K562 (cell line): ENCODE measurements around the gene GRIN1. TPM values are rescaled to one million over a fixed set of nuclear protein-coding genes. Genes with fewer than 3 reads are reported as not detected.

ENCODE experiments used
- BCL6 ChIP-seq: fragments of 250-450 bp; sonication (Bioruptor Pico); IDR thresholded peaks from 2 replicates; pipeline ENCODE4 v1.4.0; 2020
- CHD4 ChIP-seq: fragments of 200-600 bp; sonication (generic); IDR thresholded peaks from 3 replicates; pipeline ENCODE4 v1.6.1; 2012; ENCODE audit warnings: low read depth, mild to moderate bottlenecking, mixed read lengths, low read length, inconsistent platforms; ENCODE audit not compliant: insufficient read depth, insufficient replicate concordance, poor library complexity, severe bottlenecking
- E2F3 ChIP-seq: fragments of 250-450 bp; sonication (Bioruptor Pico); IDR thresholded peaks from 2 replicates; pipeline ENCODE4 v1.4.0; 2020; ENCODE audit warnings: mild to moderate bottlenecking
- HNRNPLL ChIP-seq: fragments of 200-400 bp; formaldehyde crosslinking; IDR thresholded peaks from 2 replicates; pipeline ENCODE4 v1.6.1; 2017; ENCODE audit warnings: low read length, low read depth, mild to moderate bottlenecking; ENCODE audit not compliant: poor library complexity, severe bottlenecking
- MEF2D ChIP-seq: conservative IDR thresholded peaks from 2 replicates; pipeline ENCODE4 v1.6.1; 2016; ENCODE audit warnings: low read depth, missing genetic modification characterization, missing compliant biosample characterization
- NRF1 ChIP-seq, 2 experiments: fragments of 450-650 bp; IDR thresholded peaks in 1 of 2; conservative IDR thresholded peaks in 1 of 2; 2 replicates each; pipeline ENCODE4 v1.6.1; 2014; ENCODE audit warnings: mild to moderate bottlenecking in 2 of 2
- SAFB2 ChIP-seq: fragments of 200-400 bp; formaldehyde crosslinking; IDR thresholded peaks from 2 replicates; pipeline ENCODE4 v1.6.1; 2018; ENCODE audit warnings: borderline replicate concordance, low read length, low read depth, moderate library complexity; ENCODE audit not compliant: severe bottlenecking
- U2AF1 ChIP-seq: fragments of 200-400 bp; formaldehyde crosslinking; optimal IDR thresholded peaks from 2 replicates; pipeline ENCODE3; 2017; ENCODE audit warnings: mild to moderate bottlenecking, low read depth, low read length, moderate library complexity
- ZFX ChIP-seq: sonication (generic); formaldehyde crosslinking; IDR thresholded peaks from 2 replicates; pipeline ENCODE4 v1.8.0; 2022; ENCODE audit warnings: mild to moderate bottlenecking, missing genetic modification reagents, moderate library complexity
- ZNF121 ChIP-seq: sonication (generic); formaldehyde crosslinking; conservative IDR thresholded peaks from 2 replicates; pipeline ENCODE4 v1.8.0; 2022; ENCODE audit warnings: missing genetic modification reagents
- ZNF124 ChIP-seq: sonication (generic); formaldehyde crosslinking; IDR thresholded peaks from 2 replicates; pipeline ENCODE4 v1.8.1; 2022; ENCODE audit warnings: missing genetic modification reagents
- polyA plus RNA-seq, 8 experiments: library from polyadenylated mRNA; depleted of rRNA in 4 of 8; stranded (reverse) in 5 of 8; unstranded in 3 of 8; fragments of >200 nt; fragmentation: Nextera tagmentation in 2 of 8; fragmentation: Illumina TruSeq in 1 of 8; extraction: Ambion mirVana in 2 of 8; extraction: Trizol in 1 of 8; gene quantifications; 2 replicates each; pipeline versions ENCODE4 v1.2.1 to v1.2.3, GENCODE V29; 2011 to 2014; ENCODE audit warnings: inconsistent platforms in 1 of 8, missing spikeins in 1 of 8
- total RNA-seq, 7 experiments: library from RNA; depleted of rRNA in 6 of 7; stranded (reverse); fragments of >200 nt in 6 of 7; fragmentation: Illumina TruSeq in 2 of 7; extraction: Trizol in 2 of 7; gene quantifications; 2 replicates each; pipeline versions ENCODE4 v1.2.1 to v1.2.3, GENCODE V29; 2011 to 2021; ENCODE audit warnings: low replicate concordance in 1 of 7
- TF ChIP-seq, protein P1 (sequence below): sonication (generic); formaldehyde crosslinking; IDR thresholded peaks from 2 replicates; pipeline ENCODE4 v1.8.0; 2022; ENCODE audit warnings: mild to moderate bottlenecking, low read depth, missing genetic modification reagents
- TF ChIP-seq, protein P2 (sequence below): fragments of 450-650 bp; IDR thresholded peaks from 2 replicates; pipeline ENCODE4 v1.6.1; 2017; ENCODE audit warnings: antibody characterized with exemption, mild to moderate bottlenecking
- TF ChIP-seq, protein P3 (sequence below): fragments of 450-650 bp; IDR thresholded peaks from 2 replicates; pipeline ENCODE4 v1.6.1; 2017; ENCODE audit warnings: antibody characterized with exemption
- TF ChIP-seq, protein P4 (sequence below): IDR thresholded peaks from 3 replicates; pipeline ENCODE4 v1.6.1; 2011; ENCODE audit warnings: borderline replicate concordance, mild to moderate bottlenecking, moderate library complexity; ENCODE audit not compliant: insufficient read length; ENCODE audit errors: extremely low read depth

The GRIN1 gene
- total and polyA plus RNA-seq, 9 of the 15 experiments (the other 6 are each of a cell fraction or from before 2014, with no cell fraction given) = 0.03 to 0.35 (median 0.16) TPM; not detected in 6

DNA sequence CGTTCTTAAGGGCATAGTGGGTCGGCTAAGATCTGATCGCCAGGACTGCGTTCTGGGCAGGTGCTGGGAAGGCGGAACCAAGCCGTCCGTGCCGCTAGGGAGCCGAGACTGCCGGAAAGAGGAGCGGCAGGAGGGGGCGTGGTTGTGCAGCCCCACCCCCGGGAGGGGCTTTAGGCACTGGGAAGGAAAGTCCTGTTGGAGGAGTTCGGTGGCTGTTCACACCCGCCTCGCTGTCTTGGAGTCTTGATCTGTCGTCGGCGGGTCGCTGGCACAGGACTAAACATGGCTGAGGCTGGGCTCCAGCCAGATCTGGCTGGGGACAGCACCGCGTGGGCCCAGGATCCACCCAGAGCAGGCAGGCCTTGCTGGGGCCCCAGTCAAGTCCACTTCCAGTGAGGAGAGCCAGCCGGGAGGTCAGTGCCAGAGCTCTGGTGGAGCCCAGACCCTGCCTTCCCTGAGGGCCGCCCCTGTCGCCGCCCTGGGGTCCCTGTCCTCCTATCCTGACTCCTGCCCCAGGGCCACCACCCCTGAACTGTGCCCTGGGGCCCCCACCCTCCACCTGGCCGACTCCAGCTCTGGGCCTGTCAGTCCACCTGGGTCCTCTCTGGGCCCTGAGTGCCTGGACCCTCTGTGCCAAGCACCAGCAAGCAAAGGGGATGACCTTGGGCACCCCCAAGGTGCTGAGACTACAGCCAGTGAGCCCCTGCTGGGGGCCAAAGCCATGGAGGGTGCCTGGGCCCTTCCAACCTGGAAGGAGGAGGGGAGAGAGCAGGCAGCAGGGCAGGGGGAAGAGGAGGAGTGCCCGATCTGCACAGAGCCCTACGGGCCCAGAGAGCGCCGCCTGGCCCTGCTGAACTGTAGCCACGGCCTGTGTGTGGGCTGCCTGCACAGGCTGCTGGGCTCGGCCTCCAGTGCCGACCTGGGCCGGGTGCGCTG, 78.6 kb downstream of the GRIN1 start (continued):
- TF ChIP-seq, protein P1, sequence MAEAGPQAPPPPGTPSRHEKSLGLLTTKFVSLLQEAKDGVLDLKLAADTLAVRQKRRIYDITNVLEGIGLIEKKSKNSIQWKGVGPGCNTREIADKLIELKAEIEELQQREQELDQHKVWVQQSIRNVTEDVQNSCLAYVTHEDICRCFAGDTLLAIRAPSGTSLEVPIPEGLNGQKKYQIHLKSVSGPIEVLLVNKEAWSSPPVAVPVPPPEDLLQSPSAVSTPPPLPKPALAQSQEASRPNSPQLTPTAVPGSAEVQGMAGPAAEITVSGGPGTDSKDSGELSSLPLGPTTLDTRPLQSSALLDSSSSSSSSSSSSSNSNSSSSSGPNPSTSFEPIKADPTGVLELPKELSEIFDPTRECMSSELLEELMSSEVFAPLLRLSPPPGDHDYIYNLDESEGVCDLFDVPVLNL (CRISPR knock-in tag) = no peak
- no peak for TF ChIP-seq ZNF124 (CRISPR knock-in tag)
- peak; percentile 58 to 59; a peak in 3 of 4 replicates for TF ChIP-seq NRF1 (conservative IDR thresholded peaks at IDR 0.05 in 1 of 2, IDR thresholded peaks at IDR 0.05 in 1 of 2)
- no peak for TF ChIP-seq SAFB2
- TF ChIP-seq, protein P2, sequence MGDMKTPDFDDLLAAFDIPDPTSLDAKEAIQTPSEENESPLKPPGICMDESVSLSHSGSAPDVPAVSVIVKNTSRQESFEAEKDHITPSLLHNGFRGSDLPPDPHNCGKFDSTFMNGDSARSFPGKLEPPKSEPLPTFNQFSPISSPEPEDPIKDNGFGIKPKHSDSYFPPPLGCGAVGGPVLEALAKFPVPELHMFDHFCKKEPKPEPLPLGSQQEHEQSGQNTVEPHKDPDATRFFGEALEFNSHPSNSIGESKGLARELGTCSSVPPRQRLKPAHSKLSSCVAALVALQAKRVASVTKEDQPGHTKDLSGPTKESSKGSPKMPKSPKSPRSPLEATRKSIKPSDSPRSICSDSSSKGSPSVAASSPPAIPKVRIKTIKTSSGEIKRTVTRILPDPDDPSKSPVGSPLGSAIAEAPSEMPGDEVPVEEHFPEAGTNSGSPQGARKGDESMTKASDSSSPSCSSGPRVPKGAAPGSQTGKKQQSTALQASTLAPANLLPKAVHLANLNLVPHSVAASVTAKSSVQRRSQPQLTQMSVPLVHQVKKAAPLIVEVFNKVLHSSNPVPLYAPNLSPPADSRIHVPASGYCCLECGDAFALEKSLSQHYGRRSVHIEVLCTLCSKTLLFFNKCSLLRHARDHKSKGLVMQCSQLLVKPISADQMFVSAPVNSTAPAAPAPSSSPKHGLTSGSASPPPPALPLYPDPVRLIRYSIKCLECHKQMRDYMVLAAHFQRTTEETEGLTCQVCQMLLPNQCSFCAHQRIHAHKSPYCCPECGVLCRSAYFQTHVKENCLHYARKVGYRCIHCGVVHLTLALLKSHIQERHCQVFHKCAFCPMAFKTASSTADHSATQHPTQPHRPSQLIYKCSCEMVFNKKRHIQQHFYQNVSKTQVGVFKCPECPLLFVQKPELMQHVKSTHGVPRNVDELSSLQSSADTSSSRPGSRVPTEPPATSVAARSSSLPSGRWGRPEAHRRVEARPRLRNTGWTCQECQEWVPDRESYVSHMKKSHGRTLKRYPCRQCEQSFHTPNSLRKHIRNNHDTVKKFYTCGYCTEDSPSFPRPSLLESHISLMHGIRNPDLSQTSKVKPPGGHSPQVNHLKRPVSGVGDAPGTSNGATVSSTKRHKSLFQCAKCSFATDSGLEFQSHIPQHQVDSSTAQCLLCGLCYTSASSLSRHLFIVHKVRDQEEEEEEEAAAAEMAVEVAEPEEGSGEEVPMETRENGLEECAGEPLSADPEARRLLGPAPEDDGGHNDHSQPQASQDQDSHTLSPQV = peak; percentile 82
- TF ChIP-seq, protein P3, sequence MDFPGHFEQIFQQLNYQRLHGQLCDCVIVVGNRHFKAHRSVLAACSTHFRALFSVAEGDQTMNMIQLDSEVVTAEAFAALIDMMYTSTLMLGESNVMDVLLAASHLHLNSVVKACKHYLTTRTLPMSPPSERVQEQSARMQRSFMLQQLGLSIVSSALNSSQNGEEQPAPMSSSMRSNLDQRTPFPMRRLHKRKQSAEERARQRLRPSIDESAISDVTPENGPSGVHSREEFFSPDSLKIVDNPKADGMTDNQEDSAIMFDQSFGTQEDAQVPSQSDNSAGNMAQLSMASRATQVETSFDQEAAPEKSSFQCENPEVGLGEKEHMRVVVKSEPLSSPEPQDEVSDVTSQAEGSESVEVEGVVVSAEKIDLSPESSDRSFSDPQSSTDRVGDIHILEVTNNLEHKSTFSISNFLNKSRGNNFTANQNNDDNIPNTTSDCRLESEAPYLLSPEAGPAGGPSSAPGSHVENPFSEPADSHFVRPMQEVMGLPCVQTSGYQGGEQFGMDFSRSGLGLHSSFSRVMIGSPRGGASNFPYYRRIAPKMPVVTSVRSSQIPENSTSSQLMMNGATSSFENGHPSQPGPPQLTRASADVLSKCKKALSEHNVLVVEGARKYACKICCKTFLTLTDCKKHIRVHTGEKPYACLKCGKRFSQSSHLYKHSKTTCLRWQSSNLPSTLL = no peak
- no peak for TF ChIP-seq ZNF121 (CRISPR knock-in tag)
- peak; percentile 27; the same call in 1 of the 2 replicates for TF ChIP-seq ZFX (CRISPR knock-in tag)
- TF ChIP-seq U2AF1 = no peak
- TF ChIP-seq MEF2D (tag) = no peak
- TF ChIP-seq CHD4 = no peak
- TF ChIP-seq E2F3 = no peak; the same call in 1 of the 2 replicates
- TF ChIP-seq, protein P4, sequence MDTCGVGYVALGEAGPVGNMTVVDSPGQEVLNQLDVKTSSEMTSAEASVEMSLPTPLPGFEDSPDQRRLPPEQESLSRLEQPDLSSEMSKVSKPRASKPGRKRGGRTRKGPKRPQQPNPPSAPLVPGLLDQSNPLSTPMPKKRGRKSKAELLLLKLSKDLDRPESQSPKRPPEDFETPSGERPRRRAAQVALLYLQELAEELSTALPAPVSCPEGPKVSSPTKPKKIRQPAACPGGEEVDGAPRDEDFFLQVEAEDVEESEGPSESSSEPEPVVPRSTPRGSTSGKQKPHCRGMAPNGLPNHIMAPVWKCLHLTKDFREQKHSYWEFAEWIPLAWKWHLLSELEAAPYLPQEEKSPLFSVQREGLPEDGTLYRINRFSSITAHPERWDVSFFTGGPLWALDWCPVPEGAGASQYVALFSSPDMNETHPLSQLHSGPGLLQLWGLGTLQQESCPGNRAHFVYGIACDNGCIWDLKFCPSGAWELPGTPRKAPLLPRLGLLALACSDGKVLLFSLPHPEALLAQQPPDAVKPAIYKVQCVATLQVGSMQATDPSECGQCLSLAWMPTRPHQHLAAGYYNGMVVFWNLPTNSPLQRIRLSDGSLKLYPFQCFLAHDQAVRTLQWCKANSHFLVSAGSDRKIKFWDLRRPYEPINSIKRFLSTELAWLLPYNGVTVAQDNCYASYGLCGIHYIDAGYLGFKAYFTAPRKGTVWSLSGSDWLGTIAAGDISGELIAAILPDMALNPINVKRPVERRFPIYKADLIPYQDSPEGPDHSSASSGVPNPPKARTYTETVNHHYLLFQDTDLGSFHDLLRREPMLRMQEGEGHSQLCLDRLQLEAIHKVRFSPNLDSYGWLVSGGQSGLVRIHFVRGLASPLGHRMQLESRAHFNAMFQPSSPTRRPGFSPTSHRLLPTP = no peak
- TF ChIP-seq HNRNPLL = peak; percentile 31
- no peak for TF ChIP-seq BCL6 (CRISPR knock-in tag)
